Measurements from ENCODE around the gene CD247.
"Not testable (repeated sequence)": the region's sequence is repeated elsewhere in the genome, so short reads cannot be mapped to it uniquely, and the experiment has no call there.

Gene CD247

GRCh38 chr1:167518331-167518700, at the start of gene CD247:
Gene CD247 (minus strand): TSS chr1:167518529. CDS start chr1:167518465, 64 bp downstream.
- DNase-seq: no peak

- DNase-seq: no peak
These were observed 49.3 kb upstream of the CD247 start for GRCh38 chr1:167567663-167568062.

- DNase-seq: no peak
These were observed 48.4 kb upstream of the CD247 start for GRCh38 chr1:167566766-167567165.

- no peak for DNase-seq
These were observed 47.6 kb upstream of the CD247 start for GRCh38 chr1:167565922-167566321.

GRCh38 chr1:167564612-167565270, 46.4 kb upstream of the CD247 start:
- no peak for DNase-seq

GRCh38 chr1:167563579-167564246, 45.4 kb upstream of the CD247 start:
- peak; percentile 52 for DNase-seq

- no peak for DNase-seq
These were observed 44.4 kb upstream of the CD247 start for GRCh38 chr1:167562702-167563101.

- DNase-seq: no peak
These were observed 43.4 kb upstream of the CD247 start for GRCh38 chr1:167561753-167562152.

- DNase-seq: peak; percentile 56
These were observed 37.8 kb upstream of the CD247 start for GRCh38 chr1:167555971-167556714.

- not testable (repeated sequence) for DNase-seq
These were observed 36.7 kb upstream of the CD247 start for GRCh38 chr1:167555072-167555471.

GRCh38 chr1:167554028-167554779, 35.9 kb upstream of the CD247 start:
- no peak for DNase-seq

- peak; percentile 80 for DNase-seq
These were observed 35.1 kb upstream of the CD247 start, which contains the start of gene CREG1 for GRCh38 chr1:167553136-167554027. Gene CREG1 (minus strand): TSS chr1:167553762.

- DNase-seq: no peak
These were observed 33.0 kb upstream of the CD247 start for GRCh38 chr1:167551362-167551761.

GRCh38 chr1:167548059-167548932, 30.0 kb upstream of the CD247 start:
- DNase-seq: no peak

GRCh38 chr1:167546935-167547334, 28.6 kb upstream of the CD247 start:
- DNase-seq: no peak

GRCh38 chr1:167545349-167545748, 27.0 kb upstream of the CD247 start:
- no peak for DNase-seq

GRCh38 chr1:167544447-167545093, 26.2 kb upstream of the CD247 start:
- DNase-seq: no peak

- no peak for DNase-seq
These were observed 25.1 kb upstream of the CD247 start for GRCh38 chr1:167543199-167543990.

Measured in NCI-H1092 treated with DMSO at 0.1 percent for 48 hours (cell line).